Measurements from ENCODE around the gene NUS1. TPM values are rescaled to one million over a fixed set of nuclear protein-coding genes. Genes with fewer than 3 reads are reported as not detected.

The NUS1 gene
- total RNA-seq, 1 experiment from 2014 or later, result 12.7 TPM

GRCh38 chr6:117681162-117681741 is 6.0 kb downstream of the NUS1 start:
- H3F3A ChIP-seq (ENCODE audit: low read length, unreplicated experiment), result no peaks in the 10 kb centered on the region
- H3K9me2 ChIP-seq (replicated peaks; ENCODE audit: low read length), result no peaks in the 10 kb centered on the region
- H3K79me2 ChIP-seq (ENCODE audit: low read length), result peaks cover 98% of the 10 kb centered on the region
- peaks cover 20% of the 10 kb centered on the region for H3K4me1 ChIP-seq (ENCODE audit: insufficient read depth, low read length)
- no peak for DNase-seq
- intact Hi-C loops (cut with micrococcal nuclease), result no loop called here
- peaks cover 65% of the 10 kb centered on the region for H4K20me1 ChIP-seq (ENCODE audit: low read length)
- no peak overlapping the region for H3K27ac ChIP-seq (ENCODE audit: low read length)
- CTCF ChIA-PET, result no interaction called here
- peaks cover 28% of the 10 kb centered on the region for H3K36me3 ChIP-seq (ENCODE audit: low read depth, low read length)
- no peak for ATAC-seq
- H3K9me3 ChIP-seq (ENCODE audit: low read length), result no peaks in the 10 kb centered on the region
- H3K9ac ChIP-seq (ENCODE audit: low read length), result no peak overlapping the region
- no TSS peak for BruUV-seq (replicated peaks)
- no peak for TF ChIP-seq CTCF (conservative IDR thresholded peaks at IDR 0.05; ENCODE audit: low read depth, low read length)
- TF ChIP-seq EZH2phosphoT487 (IDR thresholded peaks at IDR 0.05; ENCODE audit: borderline replicate concordance, low read length), result no peak
- TF ChIP-seq EZH2 (IDR thresholded peaks at IDR 0.05; ENCODE audit: low read length, unreplicated experiment), result no peak
- H3K27me3 ChIP-seq (ENCODE audit: low read length), result no peaks in the 10 kb centered on the region
- H3K4me2 ChIP-seq (ENCODE audit: low read length), result no peak overlapping the region
- POLR2A ChIA-PET (ENCODE audit: unreplicated experiment), result no interaction called here
- no peak overlapping the region for H3K4me3 ChIP-seq (ENCODE audit: low read length)
- no peak overlapping the region for H2AFZ ChIP-seq (ENCODE audit: low read length)

GRCh38 chr6:117684749-117685148 is 9.5 kb downstream of the NUS1 start:
- Histone ChIP-seq H3K27ac (ENCODE audit: low read length) (no peak overlapping the region), H4K20me1 (ENCODE audit: low read length) (peaks cover 66% of the 10 kb centered on the region), H3K9ac (ENCODE audit: low read length) (no peak overlapping the region), H3K36me3 (ENCODE audit: low read depth, low read length) (peaks cover 16% of the 10 kb centered on the region), H3K9me3 (ENCODE audit: low read length) (no peaks in the 10 kb centered on the region), H3K9me2 (replicated peaks; ENCODE audit: low read length) (no peaks in the 10 kb centered on the region), H3K4me3 (ENCODE audit: low read length) (no peak overlapping the region), H2AFZ (ENCODE audit: low read length) (no peak overlapping the region), H3F3A (ENCODE audit: low read length, unreplicated experiment) (no peaks in the 10 kb centered on the region), H3K4me2 (ENCODE audit: low read length) (no peak overlapping the region), H3K27me3 (ENCODE audit: low read length) (no peaks in the 10 kb centered on the region), H3K79me2 (ENCODE audit: low read length) (peaks cover 98% of the 10 kb centered on the region), H3K4me1 (ENCODE audit: insufficient read depth, low read length) (no peaks in the 10 kb centered on the region)
- intact Hi-C loops (cut with micrococcal nuclease), result no loop called here
- ChIA-PET CTCF (no interaction called here), POLR2A (ENCODE audit: unreplicated experiment) (no interaction called here)
- no TSS peak for BruUV-seq (replicated peaks)
- DNase-seq (no peak), ATAC-seq (no peak)
- TF ChIP-seq CTCF (conservative IDR thresholded peaks at IDR 0.05; ENCODE audit: low read depth, low read length), result no peak

- intact Hi-C loops (cut with micrococcal nuclease), result no loop called here
- no peak for TF ChIP-seq EZH2phosphoT487 (IDR thresholded peaks at IDR 0.05; ENCODE audit: borderline replicate concordance, low read length)
- TF ChIP-seq EZH2 (IDR thresholded peaks at IDR 0.05; ENCODE audit: low read length, unreplicated experiment), result no peak
- no peak for TF ChIP-seq CTCF (conservative IDR thresholded peaks at IDR 0.05; ENCODE audit: low read depth, low read length)
- Histone ChIP-seq H3K4me3 (ENCODE audit: low read length) (no peak overlapping the region), H3K4me1 (ENCODE audit: insufficient read depth, low read length) (no peaks in the 10 kb centered on the region), H3F3A (ENCODE audit: low read length, unreplicated experiment) (no peaks in the 10 kb centered on the region), H3K27me3 (ENCODE audit: low read length) (no peaks in the 10 kb centered on the region), H3K9ac (ENCODE audit: low read length) (no peak overlapping the region), H3K36me3 (ENCODE audit: low read depth, low read length) (peaks cover 10% of the 10 kb centered on the region), H3K9me2 (replicated peaks; ENCODE audit: low read length) (no peaks in the 10 kb centered on the region), H3K9me3 (ENCODE audit: low read length) (no peaks in the 10 kb centered on the region), H2AFZ (ENCODE audit: low read length) (no peak overlapping the region), H4K20me1 (ENCODE audit: low read length) (peaks cover 66% of the 10 kb centered on the region), H3K27ac (ENCODE audit: low read length) (no peak overlapping the region), H3K79me2 (ENCODE audit: low read length) (peaks cover 98% of the 10 kb centered on the region), H3K4me2 (ENCODE audit: low read length) (no peak overlapping the region)
- no peak for ATAC-seq
- no TSS peak for BruUV-seq (replicated peaks)
- POLR2A ChIA-PET (ENCODE audit: unreplicated experiment), result no interaction called here
- CTCF ChIA-PET, result no interaction called here
- no peak for DNase-seq
Measured at GRCh38 chr6:117685359-117685758, 10.1 kb downstream of the NUS1 start.
